HG03159 (cell line): ENCODE measurements around the gene SPPL2A.
"Not testable (repeated sequence)": the region's sequence is repeated elsewhere in the genome, so short reads cannot be mapped to it uniquely, and the experiment has no call there.

Experiments
- ATAC-seq: cut with Tn5 transposase; IDR thresholded peaks from one replicate; pipeline ENCODE4 v1.9.1; 2021; ENCODE audit warnings: mild to moderate bottlenecking, moderate library complexity; ENCODE audit not compliant: unreplicated experiment

The SPPL2A gene

GRCh38 chr15:50765195-50765967 lies at the start of gene SPPL2A:
Gene SPPL2A, minus strand, starts transcription at chr15:50765706. Its CDS starts 173 bp downstream, at chr15:50765533.
- ATAC-seq, result peak; percentile 84

- no peak for ATAC-seq
Measured at GRCh38 chr15:50814634-50815033, 49.1 kb upstream of the SPPL2A start.

DNA sequence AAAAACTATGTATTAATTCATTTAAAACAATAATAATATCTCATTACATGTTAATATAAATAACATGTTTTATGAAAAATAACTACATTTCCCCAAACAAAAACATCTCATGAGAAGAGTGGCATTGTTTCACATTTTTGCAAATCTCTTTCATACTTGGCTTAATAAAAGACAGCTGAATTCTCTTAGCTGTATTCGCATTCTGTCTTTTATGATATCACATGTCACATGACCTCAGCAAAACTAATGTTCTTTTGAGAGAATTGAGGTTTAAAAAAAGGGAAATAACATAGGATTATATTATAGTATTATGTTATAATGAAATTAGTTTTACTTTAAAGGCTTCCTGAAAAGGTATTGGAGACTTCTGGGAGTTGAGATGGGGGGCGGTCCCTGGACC lies 48.4 kb upstream of the SPPL2A start:
- no peak for ATAC-seq

GRCh38 chr15:50813089-50813488 lies 47.6 kb upstream of the SPPL2A start:
- ATAC-seq, result no peak

GRCh38 chr15:50812181-50812506 lies 46.6 kb upstream of the SPPL2A start:
- not testable (repeated sequence) for ATAC-seq

DNA sequence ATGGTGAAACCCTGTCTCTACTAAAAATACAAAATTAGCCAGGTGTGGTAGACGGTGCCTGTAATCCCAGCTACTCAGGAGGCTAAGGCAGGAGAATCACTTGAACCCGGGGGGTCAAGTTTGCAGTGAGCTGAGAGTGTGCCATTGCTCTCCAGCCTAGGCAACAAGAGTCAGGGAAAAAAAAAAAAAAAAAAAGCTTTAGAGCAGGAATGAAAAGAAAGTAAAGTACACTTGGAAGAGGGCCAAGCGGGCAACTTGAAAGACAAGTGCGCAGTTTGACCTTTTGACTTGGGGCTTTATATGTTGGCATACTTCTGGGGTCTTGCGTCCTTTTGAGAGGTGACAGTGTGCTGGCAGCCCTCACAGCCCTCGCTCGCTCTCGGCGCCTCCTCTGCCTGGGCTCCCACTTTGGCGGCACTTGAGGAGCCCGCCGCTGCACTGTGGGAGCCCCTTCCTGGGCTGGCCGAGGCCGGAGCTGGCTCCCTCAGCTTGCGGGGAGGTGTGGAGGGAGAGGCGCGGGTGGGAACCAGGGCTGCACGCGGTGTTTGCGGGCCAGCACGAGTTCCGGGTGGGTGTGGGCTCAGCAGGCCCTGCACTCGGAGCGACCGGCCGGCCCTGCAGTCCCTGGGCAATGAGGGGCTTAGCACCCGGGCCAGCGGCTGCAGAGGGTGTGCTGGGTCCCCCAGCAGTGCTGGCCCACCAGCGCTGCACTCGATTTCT lies 46.1 kb upstream of the SPPL2A start:
- not testable (repeated sequence) for ATAC-seq

- ATAC-seq, result no peak
Measured at GRCh38 chr15:50810128-50810527, 44.6 kb upstream of the SPPL2A start.

DNA sequence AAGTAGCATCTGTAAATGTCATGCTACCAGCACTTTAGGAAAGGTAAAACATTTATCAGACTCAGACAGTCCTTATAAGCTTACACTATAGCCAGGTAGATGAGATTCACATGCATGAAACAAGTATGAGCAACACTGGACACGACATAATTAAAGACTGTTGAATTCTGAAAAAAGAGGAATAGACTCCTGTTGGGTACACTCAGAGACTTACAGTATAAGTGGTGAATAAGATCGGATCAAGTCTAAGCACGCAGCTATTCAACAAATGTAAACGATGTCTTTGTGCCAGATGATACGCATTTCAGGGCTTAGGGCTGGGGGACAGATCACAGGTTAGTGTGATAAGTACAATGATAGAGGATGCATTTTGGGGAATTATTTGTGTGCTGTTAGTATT lies 43.2 kb upstream of the SPPL2A start:
- no peak for ATAC-seq

- no peak for ATAC-seq
Measured at GRCh38 chr15:50803479-50804180, 38.1 kb upstream of the SPPL2A start.

- peak; percentile 53 for ATAC-seq
Measured at GRCh38 chr15:50800715-50801114, 35.2 kb upstream of the SPPL2A start.

DNA sequence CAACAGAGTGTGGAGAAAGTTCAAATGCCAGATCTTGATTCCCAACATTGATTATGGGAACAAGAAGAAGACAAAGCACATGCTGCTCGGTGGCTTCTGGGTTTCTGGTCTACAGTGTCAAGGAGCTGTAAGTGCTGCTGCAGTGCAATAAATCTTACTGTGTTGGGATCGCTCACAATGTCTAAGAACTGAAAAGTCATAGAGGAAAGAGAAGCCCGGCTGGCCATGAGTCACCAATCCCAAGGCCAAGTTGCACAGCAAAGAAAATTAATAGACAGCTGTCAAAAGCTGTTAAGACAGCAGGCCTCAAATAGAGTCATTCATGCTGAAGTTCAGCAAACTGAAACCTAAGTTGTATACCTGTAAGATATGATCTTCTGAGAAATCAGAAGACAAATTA lies 33.2 kb upstream of the SPPL2A start:
- ATAC-seq, result no peak

GRCh38 chr15:50797926-50798325 lies 32.4 kb upstream of the SPPL2A start:
- no peak for ATAC-seq

- no peak for ATAC-seq
Measured at GRCh38 chr15:50791486-50791885, 26.0 kb upstream of the SPPL2A start.

GRCh38 chr15:50790778-50791453 lies 25.4 kb upstream of the SPPL2A start:
- ATAC-seq, result no peak

GRCh38 chr15:50786871-50787270 lies 21.4 kb upstream of the SPPL2A start:
- no peak for ATAC-seq

DNA sequence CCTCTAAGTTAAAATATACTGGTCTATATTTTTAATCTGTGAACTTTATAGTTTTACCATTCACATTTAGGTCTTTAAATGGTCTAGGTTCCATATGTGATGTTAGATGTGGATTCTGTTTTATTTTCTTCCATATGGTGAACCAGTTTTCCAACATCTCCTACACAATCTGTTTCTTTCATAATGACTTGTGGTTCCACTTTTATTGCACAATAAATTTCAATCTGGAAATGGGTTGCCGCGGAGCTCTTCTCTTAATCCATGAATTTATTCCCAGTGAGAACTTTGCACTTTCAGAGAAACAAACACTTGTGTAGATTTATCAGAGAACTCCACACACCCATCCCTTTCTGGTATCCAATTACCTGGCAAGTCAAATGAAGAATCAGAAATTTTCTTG lies 20.9 kb upstream of the SPPL2A start:
- ATAC-seq, result no peak

- no peak for ATAC-seq
Measured at GRCh38 chr15:50783895-50784294, 18.4 kb upstream of the SPPL2A start.

DNA sequence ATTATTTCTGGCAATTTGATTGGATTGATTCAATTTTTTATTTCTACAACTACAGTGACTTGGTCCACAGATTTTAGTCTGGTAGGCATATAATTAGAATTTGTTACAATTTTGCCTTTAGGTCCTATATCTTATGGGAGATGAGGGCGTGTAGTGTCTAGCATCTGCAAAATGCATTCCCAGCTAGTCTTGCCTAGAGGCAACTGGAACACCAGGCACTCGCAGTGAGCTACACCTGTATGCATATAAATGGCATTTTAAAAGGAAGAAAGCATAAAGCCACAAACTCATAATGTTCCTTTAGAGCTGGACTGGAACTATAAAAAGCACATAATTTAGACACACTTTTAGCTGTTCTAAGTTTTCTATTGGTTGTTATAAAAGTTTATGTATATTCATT lies 17.9 kb upstream of the SPPL2A start:
- no peak for ATAC-seq

DNA sequence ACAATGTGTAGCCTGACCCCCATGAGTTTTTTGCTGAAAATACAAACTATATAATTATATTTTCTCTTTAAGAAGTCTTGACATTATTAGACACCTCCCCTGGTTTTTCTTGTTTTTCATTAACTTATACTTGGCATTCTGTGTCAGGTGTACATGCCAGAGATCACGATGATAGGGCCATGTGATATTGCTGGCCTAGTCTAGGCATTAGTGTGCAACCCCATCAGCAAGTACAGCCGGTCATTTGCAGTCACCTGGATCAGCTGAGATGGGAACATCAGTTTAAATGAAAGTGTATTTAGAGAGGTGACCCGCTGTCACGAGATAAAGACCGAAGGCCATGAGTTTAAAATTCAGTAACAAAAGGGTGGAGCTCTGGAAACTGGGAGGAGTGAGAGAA lies 12.6 kb upstream of the SPPL2A start:
- no peak for ATAC-seq

- no peak for ATAC-seq
Measured at GRCh38 chr15:50777042-50777441, 11.5 kb upstream of the SPPL2A start.

GRCh38 chr15:50774450-50774849 lies 8.9 kb upstream of the SPPL2A start:
- ATAC-seq, result no peak
